OCI-LY7 (cell line): ENCODE results near the gene DTD2.

Source experiments
- EZH2phosphoT487 ChIP-seq: fragments of 200-600 bp; sonication (generic); IDR thresholded peaks from 2 replicates; pipeline ENCODE4 v1.6.1; 2018; ENCODE audit warnings: low read depth, borderline replicate concordance, mild to moderate bottlenecking, mixed run types, antibody characterized with exemption, low read length, moderate library complexity, mixed read lengths
- TF ChIP-seq, protein P1 (sequence below): fragments of 200-600 bp; sonication (generic); conservative IDR thresholded peaks from 2 replicates; pipeline ENCODE4 v1.5.1; 2014; ENCODE audit warnings: mild to moderate bottlenecking, antibody characterized with exemption, low read length, moderate library complexity, mixed read lengths

- TF ChIP-seq, protein P1, sequence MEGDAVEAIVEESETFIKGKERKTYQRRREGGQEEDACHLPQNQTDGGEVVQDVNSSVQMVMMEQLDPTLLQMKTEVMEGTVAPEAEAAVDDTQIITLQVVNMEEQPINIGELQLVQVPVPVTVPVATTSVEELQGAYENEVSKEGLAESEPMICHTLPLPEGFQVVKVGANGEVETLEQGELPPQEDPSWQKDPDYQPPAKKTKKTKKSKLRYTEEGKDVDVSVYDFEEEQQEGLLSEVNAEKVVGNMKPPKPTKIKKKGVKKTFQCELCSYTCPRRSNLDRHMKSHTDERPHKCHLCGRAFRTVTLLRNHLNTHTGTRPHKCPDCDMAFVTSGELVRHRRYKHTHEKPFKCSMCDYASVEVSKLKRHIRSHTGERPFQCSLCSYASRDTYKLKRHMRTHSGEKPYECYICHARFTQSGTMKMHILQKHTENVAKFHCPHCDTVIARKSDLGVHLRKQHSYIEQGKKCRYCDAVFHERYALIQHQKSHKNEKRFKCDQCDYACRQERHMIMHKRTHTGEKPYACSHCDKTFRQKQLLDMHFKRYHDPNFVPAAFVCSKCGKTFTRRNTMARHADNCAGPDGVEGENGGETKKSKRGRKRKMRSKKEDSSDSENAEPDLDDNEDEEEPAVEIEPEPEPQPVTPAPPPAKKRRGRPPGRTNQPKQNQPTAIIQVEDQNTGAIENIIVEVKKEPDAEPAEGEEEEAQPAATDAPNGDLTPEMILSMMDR, result no peak
- TF ChIP-seq EZH2phosphoT487, result no peak
Measured at GRCh38 chr14:31435276-31435675, 22.0 kb downstream of the DTD2 start.
